Measurements from ENCODE around the gene ZNF423. TPM values are rescaled to one million over a fixed set of nuclear protein-coding genes. Genes with fewer than 3 reads are reported as not detected.

ZNF423 gene
- total RNA-seq, 3 donors from 2014 or later (not counting 1 experiment from before 2014, with no cell fraction given): not detected

DNA sequence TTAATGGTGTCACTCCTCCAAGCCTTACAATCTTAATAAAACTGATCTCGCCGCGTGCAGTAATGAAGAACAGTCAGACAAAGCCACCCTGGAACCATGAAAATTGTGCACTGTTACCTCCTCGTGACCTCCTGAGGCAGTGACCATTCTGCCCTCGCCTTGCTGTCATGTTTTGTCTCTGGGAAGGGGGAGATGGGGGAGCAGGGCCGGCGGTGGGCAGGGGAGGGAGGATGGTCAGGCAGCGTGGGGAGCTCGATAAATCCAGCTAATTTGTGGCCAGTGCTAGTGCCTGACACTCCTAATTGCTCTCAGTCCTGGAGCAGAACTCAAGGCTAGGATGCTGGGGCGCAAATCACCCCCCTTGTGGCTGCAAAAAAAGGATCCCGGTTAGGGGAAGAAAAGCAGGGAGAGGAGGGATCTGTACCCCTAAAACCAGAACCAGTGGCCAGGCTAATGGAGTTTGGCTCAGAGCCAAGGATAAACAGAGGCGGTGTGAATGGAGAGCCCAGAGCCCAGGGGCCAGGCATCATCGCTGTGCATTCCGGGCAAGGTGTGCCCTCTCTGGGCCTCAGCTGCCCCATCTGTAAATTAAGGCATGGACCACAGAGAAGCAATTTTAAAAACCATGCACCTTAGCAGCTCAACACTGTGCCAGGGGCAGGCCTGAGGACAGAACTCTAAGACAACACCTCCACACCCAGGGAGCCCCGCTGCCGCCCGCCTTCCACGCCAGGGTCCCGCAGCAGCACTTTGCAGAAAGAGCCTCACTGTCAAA lies 113.3 kb downstream of the ZNF423 start:
- ATAC-seq (no peak), DNase-seq (no peak)
- Mint-ChIP-seq H3K9me3 (no peaks in the 10 kb centered on the region), H3K4me3 (no peak overlapping the region), H3K4me1 (no peaks in the 10 kb centered on the region), H3K27me3 (ENCODE audit: low read depth in 2 of 2) (no peaks in the 10 kb centered on the region), H3K36me3 (no peaks in the 10 kb centered on the region), H3K27ac (no peak overlapping the region)
- H3K9me3 ChIP-seq (ENCODE audit: control insufficient read depth, insufficient read depth, low read length): no peaks in the 10 kb centered on the region
- H3K4me3 ChIP-seq (ENCODE audit: low read length): no peak overlapping the region
- H3K27me3 ChIP-seq (ENCODE audit: control insufficient read depth, insufficient read depth, low read length): no peaks in the 10 kb centered on the region
- H3K36me3 ChIP-seq (ENCODE audit: control insufficient read depth, insufficient read depth, low read length): no peaks in the 10 kb centered on the region
- H3K27ac ChIP-seq (ENCODE audit: low read length): no peak overlapping the region
- intact Hi-C loops (cut with micrococcal nuclease): no loop called here
- no peak for TF ChIP-seq CTCF (IDR thresholded peaks at IDR 0.05)
- WGBS (ENCODE audit: insufficient coverage): 89% methylated on average over 19 of the region's 19 CpGs
- H3K4me1 ChIP-seq (ENCODE audit: control insufficient read depth, insufficient read depth, low read length): no peaks in the 10 kb centered on the region

GRCh38 chr16:49740256-49740655 lies 115.7 kb downstream of the ZNF423 start:
- intact Hi-C loops (cut with micrococcal nuclease): no loop called here
- H3K27me3 Mint-ChIP-seq (ENCODE audit: low read depth in 2 of 2): no peaks in the 10 kb centered on the region
- no peaks in the 10 kb centered on the region for H3K9me3 Mint-ChIP-seq

GRCh38 chr16:49739381-49739780 lies 116.5 kb downstream of the ZNF423 start:
- Histone ChIP-seq H3K27ac (ENCODE audit: low read length) (no peak overlapping the region), H3K9me3 (ENCODE audit: control insufficient read depth, insufficient read depth, low read length) (no peaks in the 10 kb centered on the region), H3K4me3 (ENCODE audit: low read length) (no peak overlapping the region), H3K36me3 (ENCODE audit: control insufficient read depth, insufficient read depth, low read length) (no peaks in the 10 kb centered on the region), H3K27me3 (ENCODE audit: control insufficient read depth, insufficient read depth, low read length) (no peaks in the 10 kb centered on the region), H3K4me1 (ENCODE audit: control insufficient read depth, insufficient read depth, low read length) (no peaks in the 10 kb centered on the region)
- TF ChIP-seq CTCF (IDR thresholded peaks at IDR 0.05): no peak
- DNase-seq (no peak), ATAC-seq (no peak)
- no peaks in the 10 kb centered on the region for H3K9me3 Mint-ChIP-seq
- no peaks in the 10 kb centered on the region for H3K27me3 Mint-ChIP-seq (ENCODE audit: low read depth in 2 of 2)
- H3K36me3 Mint-ChIP-seq: no peaks in the 10 kb centered on the region
- H3K27ac Mint-ChIP-seq: no peak overlapping the region
- intact Hi-C loops (cut with micrococcal nuclease): no loop called here
- no peaks in the 10 kb centered on the region for H3K4me1 Mint-ChIP-seq
- WGBS (ENCODE audit: insufficient coverage): 86% methylated on average over 7 of the region's 9 CpGs
- H3K4me3 Mint-ChIP-seq: no peak overlapping the region

More at GRCh38 chr16:49740256-49740655, 115.7 kb downstream of the ZNF423 start:
- Histone ChIP-seq H3K27ac (ENCODE audit: low read length) (no peak overlapping the region), H3K4me1 (ENCODE audit: control insufficient read depth, insufficient read depth, low read length) (no peaks in the 10 kb centered on the region), H3K4me3 (ENCODE audit: low read length) (no peak overlapping the region), H3K36me3 (ENCODE audit: control insufficient read depth, insufficient read depth, low read length) (no peaks in the 10 kb centered on the region), H3K9me3 (ENCODE audit: control insufficient read depth, insufficient read depth, low read length) (no peaks in the 10 kb centered on the region), H3K27me3 (ENCODE audit: control insufficient read depth, insufficient read depth, low read length) (no peaks in the 10 kb centered on the region)
- Mint-ChIP-seq H3K4me1 (no peaks in the 10 kb centered on the region), H3K36me3 (no peaks in the 10 kb centered on the region), H3K27ac (no peak overlapping the region), H3K4me3 (no peak overlapping the region)
- no peak for TF ChIP-seq CTCF (IDR thresholded peaks at IDR 0.05)
- ATAC-seq (no peak), DNase-seq (no peak)
- 82% methylated on average over 7 of the region's 7 CpGs for WGBS (ENCODE audit: insufficient coverage)

GRCh38 chr16:49738832-49739231 lies 117.1 kb downstream of the ZNF423 start:
- H3K9me3 Mint-ChIP-seq: no peaks in the 10 kb centered on the region

More at GRCh38 chr16:49738832-49739231, 117.1 kb downstream of the ZNF423 start:
- ATAC-seq (no peak), DNase-seq (no peak)
- no peak for TF ChIP-seq CTCF (IDR thresholded peaks at IDR 0.05)
- Histone ChIP-seq H3K36me3 (ENCODE audit: control insufficient read depth, insufficient read depth, low read length) (no peaks in the 10 kb centered on the region), H3K4me1 (ENCODE audit: control insufficient read depth, insufficient read depth, low read length) (no peaks in the 10 kb centered on the region), H3K4me3 (ENCODE audit: low read length) (no peak overlapping the region), H3K9me3 (ENCODE audit: control insufficient read depth, insufficient read depth, low read length) (no peaks in the 10 kb centered on the region), H3K27me3 (ENCODE audit: control insufficient read depth, insufficient read depth, low read length) (no peaks in the 10 kb centered on the region), H3K27ac (ENCODE audit: low read length) (no peak overlapping the region)
- Mint-ChIP-seq H3K36me3 (no peaks in the 10 kb centered on the region), H3K27ac (no peak overlapping the region), H3K27me3 (ENCODE audit: low read depth in 2 of 2) (no peaks in the 10 kb centered on the region), H3K4me1 (no peaks in the 10 kb centered on the region), H3K4me3 (no peak overlapping the region)
- 94% methylated on average over 3 of the region's 3 CpGs for WGBS (ENCODE audit: insufficient coverage)
- intact Hi-C loops (cut with micrococcal nuclease): no loop called here
